HTR-8/SVneo (cell line): ENCODE results near the gene PSMA2.
"Not testable (repeated sequence)": the region's sequence is repeated elsewhere in the genome, so short reads cannot be mapped to it uniquely, and the experiment has no call there.

Experiments
- DNase-seq: peaks from one replicate; pipeline ENCODE4 v3.0.0; 2011; ENCODE audit warnings: low spot score, mixed read lengths; ENCODE audit not compliant: insufficient read length
- FAIRE-seq: peaks from 2 replicates; lab custom pipeline; 2011; peaks lifted over from hg19 to GRCh38; lab: Jason Lieb, UNC

Gene PSMA2

GRCh38 chr7:42911454-42912447 is 20.2 kb downstream of the PSMA2 start, which contains the start of gene C7orf25:
TSS of gene C7orf25 (minus strand) at chr7:42912070. CDS start at chr7:42910900, 1,170 bp downstream.
- DNase-seq = peak; percentile 89
- peak; percentile 93 for FAIRE-seq

- FAIRE-seq (no peak), DNase-seq (no peak)
Observed at GRCh38 chr7:42910306-42910705, 21.7 kb downstream of the PSMA2 start.

GRCh38 chr7:42907316-42907715 is 24.7 kb downstream of the PSMA2 start:
- DNase-seq (no peak), FAIRE-seq (no peak)

GRCh38 chr7:42906181-42906580 is 25.8 kb downstream of the PSMA2 start:
- DNase-seq (no peak), FAIRE-seq (no peak)

GRCh38 chr7:42902331-42902730 is 29.6 kb downstream of the PSMA2 start:
- FAIRE-seq = no peak

GRCh38 chr7:42900842-42901241 is 31.1 kb downstream of the PSMA2 start:
- DNase-seq = no peak
- FAIRE-seq = no peak

More at GRCh38 chr7:42902331-42902730, 29.6 kb downstream of the PSMA2 start:
- DNase-seq = no peak

- FAIRE-seq (no peak), DNase-seq (no peak)
Observed at GRCh38 chr7:42893346-42894240, 38.4 kb downstream of the PSMA2 start.

GRCh38 chr7:42886893-42887505 is 45.0 kb downstream of the PSMA2 start:
- no peak for FAIRE-seq
- no peak for DNase-seq

- FAIRE-seq = no peak
- DNase-seq = no peak
Observed at GRCh38 chr7:42886129-42886528, 45.8 kb downstream of the PSMA2 start.

GRCh38 chr7:42885183-42885582 is 46.8 kb downstream of the PSMA2 start:
- not testable (repeated sequence) for FAIRE-seq, DNase-seq

GRCh38 chr7:42883950-42884349 is 48.0 kb downstream of the PSMA2 start:
- FAIRE-seq (no peak), DNase-seq (no peak)

- FAIRE-seq (no peak), DNase-seq (no peak)
Observed at GRCh38 chr7:42880392-42880791, 51.6 kb downstream of the PSMA2 start.

GRCh38 chr7:42878303-42878702 is 53.7 kb downstream of the PSMA2 start:
- FAIRE-seq (no peak), DNase-seq (no peak)

- DNase-seq (no peak), FAIRE-seq (no peak)
Observed at GRCh38 chr7:42877862-42878261, 54.1 kb downstream of the PSMA2 start.

- FAIRE-seq (no peak), DNase-seq (peak; percentile 46)
Observed at GRCh38 chr7:42876182-42877068, 55.5 kb downstream of the PSMA2 start.

- no peak for FAIRE-seq
- DNase-seq = no peak
Observed at GRCh38 chr7:42869131-42870020, 62.6 kb downstream of the PSMA2 start.

- no peak for DNase-seq
- FAIRE-seq = no peak
Observed at GRCh38 chr7:42868480-42868879, 63.5 kb downstream of the PSMA2 start.
